ENCODE data around the gene DCP2.

The DCP2 gene

GRCh38 chr5:113047733-113048652 lies 71.4 kb downstream of the DCP2 start:
- DNase-seq = no peak

- DNase-seq = no peak
These were observed 72.3 kb downstream of the DCP2 start for GRCh38 chr5:113048931-113049330.

- peak; percentile 56 to 66 for DNase-seq
These were observed 74.3 kb downstream of the DCP2 start for GRCh38 chr5:113050721-113051382.

DNA sequence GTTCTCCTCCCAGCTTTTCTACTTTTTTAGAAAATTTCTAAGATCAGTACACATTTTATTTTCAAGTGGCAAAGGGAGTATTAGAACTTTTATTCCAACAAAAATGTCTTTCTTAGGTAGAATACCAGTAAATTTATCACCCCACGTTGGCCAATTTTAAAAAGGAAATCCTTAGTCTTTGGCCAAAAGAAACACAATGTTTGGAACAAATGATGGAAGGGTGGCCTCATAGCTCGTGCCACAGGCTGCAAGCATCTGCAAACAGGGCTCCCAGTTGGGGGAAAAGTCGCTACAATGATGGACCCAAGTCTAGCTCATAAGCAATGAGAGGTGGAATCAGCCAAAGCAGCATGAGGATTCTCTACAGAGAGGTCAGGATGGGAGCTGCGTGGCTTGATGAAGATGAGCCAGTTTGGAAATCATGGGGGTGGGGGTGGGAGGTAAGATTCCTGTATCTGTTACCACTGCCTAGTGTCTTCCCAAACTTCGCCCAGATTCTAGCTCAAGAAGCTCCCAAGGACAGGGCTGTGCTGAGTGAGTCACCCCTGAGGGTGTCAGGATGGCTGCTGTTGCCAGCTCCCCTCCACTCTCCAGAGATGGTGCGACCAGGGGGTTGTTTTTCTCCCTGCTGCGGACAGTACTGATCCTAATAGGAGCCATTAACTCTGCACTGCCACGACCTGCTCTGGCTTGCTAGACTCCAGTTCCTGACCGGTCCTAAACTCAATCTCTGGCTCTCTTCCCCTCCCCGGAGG lies 75.6 kb downstream of the DCP2 start:
- DNase-seq = no peak

- no peak for DNase-seq
These were observed 77.0 kb downstream of the DCP2 start for GRCh38 chr5:113053511-113053995.

- DNase-seq = peak in 1 of 2 experiments; percentile 14
These were observed 78.3 kb downstream of the DCP2 start for GRCh38 chr5:113054899-113055298.

GRCh38 chr5:113056988-113057387 lies 80.4 kb downstream of the DCP2 start:
- peak in 1 of 2 experiments; percentile 6 for DNase-seq

GRCh38 chr5:113057557-113057984 lies 81.0 kb downstream of the DCP2 start:
- DNase-seq = peak in 1 of 2 experiments; percentile 12

- DNase-seq = peak in 1 of 2 experiments; percentile 15
These were observed 81.7 kb downstream of the DCP2 start for GRCh38 chr5:113058269-113058668.

DNA sequence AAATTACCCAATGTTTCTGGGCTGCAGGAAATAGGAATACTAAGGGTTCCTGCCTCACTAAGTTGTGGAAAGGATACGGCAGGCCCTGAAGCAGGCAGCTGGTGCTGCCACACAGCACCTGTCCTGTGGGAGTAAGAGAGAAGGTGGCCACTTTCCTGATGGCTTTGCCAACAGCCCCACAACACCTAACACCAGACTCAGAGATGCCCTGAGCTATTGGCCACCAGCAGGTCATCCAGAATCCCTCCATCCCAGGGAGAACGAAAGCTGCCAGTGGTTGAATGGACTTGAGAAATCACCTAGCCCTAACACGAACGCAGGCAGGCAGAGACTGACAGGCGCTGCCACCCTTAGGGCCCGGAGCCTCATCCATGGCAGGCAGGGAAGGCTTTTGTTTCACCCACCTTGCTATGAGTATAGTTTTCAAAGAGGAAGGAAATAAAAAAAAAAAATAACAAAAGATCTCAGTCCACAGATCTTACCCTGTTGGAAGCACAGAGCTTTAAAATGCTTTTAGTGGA lies 82.2 kb downstream of the DCP2 start:
- DNase-seq = peak in 1 of 2 experiments; percentile 13

GRCh38 chr5:113059232-113060040 lies 82.8 kb downstream of the DCP2 start:
- peak in 1 of 2 experiments; percentile 17 for DNase-seq

GRCh38 chr5:113060408-113061025 lies 83.9 kb downstream of the DCP2 start:
- peak in 1 of 2 experiments; percentile 13 for DNase-seq

DNA sequence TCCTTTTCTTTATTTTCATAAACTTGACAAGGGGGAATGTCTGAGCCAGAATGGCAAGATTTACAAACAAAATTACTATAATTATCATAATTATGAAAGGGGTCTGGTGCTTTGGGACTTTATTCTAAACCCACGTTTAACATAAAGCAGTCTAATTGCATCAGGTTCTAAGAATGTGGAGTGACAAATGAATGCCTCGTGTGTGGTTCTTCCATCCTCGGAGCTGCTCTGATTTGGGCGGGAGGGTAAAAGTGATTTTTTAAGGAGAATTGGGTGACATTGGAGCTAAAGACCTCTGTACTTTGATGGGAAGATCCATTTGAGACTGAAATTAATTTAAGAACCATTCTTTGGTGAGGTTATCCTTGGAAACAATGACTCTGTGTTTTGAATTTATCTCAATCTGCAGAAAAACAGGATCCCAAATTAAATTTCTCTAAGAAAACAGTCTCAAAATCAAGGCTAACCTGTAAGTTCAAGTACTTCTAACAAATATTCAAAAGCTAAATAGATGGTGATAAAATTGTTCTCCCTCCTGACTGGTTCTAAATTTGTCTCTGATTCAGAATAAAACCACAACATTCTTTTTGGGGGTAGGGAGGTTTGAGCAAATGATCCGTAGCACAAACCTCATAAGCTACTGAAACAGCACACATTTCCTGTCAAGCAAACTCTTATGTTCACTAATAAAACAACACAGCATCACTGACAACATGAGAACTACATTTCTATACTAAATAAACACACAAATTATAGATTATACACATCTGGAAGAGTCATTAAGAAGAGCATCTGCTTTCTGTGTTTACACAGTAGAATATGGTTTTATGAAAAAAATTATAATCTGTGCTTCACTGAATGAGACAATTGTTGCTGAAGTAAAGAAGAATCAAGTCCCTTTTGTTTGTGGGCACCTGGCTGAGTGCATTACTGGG lies 85.5 kb downstream of the DCP2 start:
- DNase-seq = no peak

DNA sequence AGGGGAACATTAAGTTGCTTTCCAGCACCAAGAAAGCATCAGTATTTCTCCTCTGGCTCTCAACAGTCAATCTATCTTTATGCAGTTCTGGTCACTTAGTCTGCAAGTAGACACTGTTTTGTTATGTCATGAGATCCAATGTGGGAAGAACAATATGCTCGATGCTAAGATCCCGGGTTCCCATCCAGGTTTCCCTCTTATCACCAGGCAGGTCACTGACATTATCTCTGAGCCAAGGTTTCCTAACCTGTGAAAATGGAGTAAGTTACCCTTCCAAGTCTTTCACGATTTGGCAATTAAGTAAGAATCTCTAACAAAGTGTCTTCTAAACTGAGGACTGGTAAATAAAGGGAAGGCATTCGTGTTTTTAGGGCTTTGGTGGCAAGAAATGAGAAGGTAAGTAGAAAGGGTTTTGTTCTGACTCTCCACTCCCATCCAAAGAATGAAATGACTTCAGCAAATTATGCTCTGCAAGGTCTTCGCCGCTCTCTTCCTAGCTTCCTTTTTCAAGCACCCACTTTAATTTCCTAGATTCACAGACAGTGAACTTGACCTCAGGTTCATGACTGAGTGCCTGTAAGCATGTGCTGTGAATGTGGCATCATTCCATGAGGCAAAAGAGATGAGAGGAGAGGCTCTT lies 86.4 kb downstream of the DCP2 start:
- DNase-seq = peak in 1 of 2 experiments; percentile 15

DNA sequence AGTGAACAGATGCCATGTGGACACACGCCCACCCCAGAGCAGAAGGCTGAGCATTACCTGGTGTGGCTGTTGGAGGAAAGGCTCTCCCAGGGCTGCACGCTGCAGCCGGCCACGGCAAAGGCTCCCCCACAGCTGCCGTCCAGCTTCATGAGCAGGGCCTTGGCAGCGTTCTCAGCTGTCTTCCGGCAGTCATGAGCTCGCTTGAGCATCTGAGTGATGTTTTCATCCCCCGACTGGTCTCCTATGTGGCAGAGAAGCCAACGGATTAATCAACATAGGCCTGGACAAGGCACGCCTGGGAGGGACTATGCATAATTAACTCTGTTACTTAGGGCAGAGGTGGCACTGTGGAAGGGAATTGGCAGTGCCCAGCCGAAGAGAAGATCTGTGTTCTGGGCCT lies 87.3 kb downstream of the DCP2 start:
- DNase-seq = peak in 1 of 2 experiments; percentile 12

- DNase-seq = no peak
These were observed 88.2 kb downstream of the DCP2 start for GRCh38 chr5:113064806-113065205.

GRCh38 chr5:113065626-113066025 lies 89.0 kb downstream of the DCP2 start:
- no peak for DNase-seq

DNA sequence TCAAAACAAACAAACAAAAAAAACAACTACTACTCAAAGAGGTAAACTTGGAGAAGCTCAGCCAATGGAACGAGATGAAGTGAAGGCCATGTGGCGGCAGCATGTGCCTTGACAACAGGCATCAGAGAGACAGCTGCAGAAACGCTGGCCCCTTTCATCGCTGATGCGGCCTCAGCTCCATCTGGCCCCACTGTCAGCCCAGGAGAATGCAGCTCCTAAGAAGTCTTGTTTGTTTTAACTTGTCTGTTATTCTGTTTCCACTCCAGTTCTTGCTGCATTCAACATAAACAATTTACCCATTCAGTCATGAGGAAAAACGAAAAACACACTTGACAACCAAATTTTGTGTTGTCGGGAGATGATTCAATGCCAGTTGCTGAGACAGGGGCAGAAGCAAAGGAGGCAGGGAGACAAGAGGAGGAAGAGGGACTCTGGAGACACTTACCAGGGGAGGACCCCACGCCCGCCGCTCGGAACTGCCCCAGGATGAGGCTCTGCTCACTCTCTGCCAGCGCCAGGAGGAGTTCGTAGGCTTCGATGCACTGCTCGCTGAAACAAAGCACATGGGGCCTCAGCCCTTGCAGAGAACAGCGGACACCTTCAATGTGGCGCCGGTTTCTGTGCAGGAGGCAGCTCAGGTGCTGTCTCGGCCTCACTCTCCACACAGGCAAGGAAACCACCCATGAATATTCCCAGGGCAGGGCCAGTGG lies 91.2 kb downstream of the DCP2 start:
- DNase-seq = no peak

DNA sequence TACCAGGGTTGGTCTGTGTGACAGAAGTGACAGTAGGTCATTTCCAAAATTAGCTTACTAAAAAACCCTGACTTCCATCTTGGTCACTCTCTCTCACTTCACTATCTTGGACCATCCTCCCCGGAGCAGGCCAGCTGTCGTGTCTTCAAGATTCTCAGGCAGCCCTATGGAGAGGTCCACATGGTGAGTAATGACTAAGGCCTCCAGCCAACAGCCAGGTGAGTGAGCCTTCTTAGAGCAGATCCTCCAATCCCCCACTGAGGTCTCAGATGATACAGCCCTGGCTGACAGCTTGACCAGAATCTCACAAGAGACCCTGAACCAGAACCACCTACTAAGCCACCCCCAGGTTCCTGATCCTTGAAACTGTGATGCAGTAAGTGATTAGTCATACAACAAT lies 92.0 kb downstream of the DCP2 start:
- DNase-seq = no peak
